Tongue (tissue), 2 donors: ENCODE measurements around the gene AFF4. TPM values are rescaled to one million over a fixed set of nuclear protein-coding genes. Genes with fewer than 3 reads are reported as not detected.
A peak's percentile ranks its signal among the peaks of the same experiment; 100 is the strongest.

ENCODE experiments used
- DNase-seq: peaks from one replicate; pipeline ENCODE4 v3.0.0-alpha.2; 2015
- total RNA-seq: library from RNA; depleted of rRNA; stranded (reverse); fragments of >200 nt; gene quantifications from one replicate; pipeline ENCODE4 v1.2.3, GENCODE V29; 2014

The AFF4 gene
- total RNA-seq, 1 donor from 2014 or later, result 77.5 TPM

GRCh38 chr5:132853790-132854189 is 109.6 kb downstream of the AFF4 start:
- DNase-seq, result no peak

- no peak for DNase-seq
Observed at GRCh38 chr5:132853323-132853722, 110.1 kb downstream of the AFF4 start.

- no peak for DNase-seq
Observed at GRCh38 chr5:132850066-132850465, 113.4 kb downstream of the AFF4 start.

GRCh38 chr5:132849347-132849746 is 114.1 kb downstream of the AFF4 start:
- DNase-seq, result no peak

- DNase-seq, result no peak
Observed at GRCh38 chr5:132848270-132848669, 115.2 kb downstream of the AFF4 start.

GRCh38 chr5:132841305-132841704 is 122.1 kb downstream of the AFF4 start:
- no peak for DNase-seq

- no peak for DNase-seq
Observed at GRCh38 chr5:132840896-132841295, 122.5 kb downstream of the AFF4 start.

GRCh38 chr5:132840313-132840712 is 123.1 kb downstream of the AFF4 start:
- DNase-seq, result no peak

- DNase-seq, result no peak
Observed at GRCh38 chr5:132839426-132840301, 123.8 kb downstream of the AFF4 start.

- DNase-seq, result no peak
Observed at GRCh38 chr5:132838516-132839282, 124.7 kb downstream of the AFF4 start.

GRCh38 chr5:132837868-132838267 is 125.6 kb downstream of the AFF4 start:
- no peak for DNase-seq

GRCh38 chr5:132836852-132837251 is 126.6 kb downstream of the AFF4 start:
- DNase-seq, result no peak

- DNase-seq, result no peak
Observed at GRCh38 chr5:132834057-132834456, 129.4 kb downstream of the AFF4 start.

- no peak for DNase-seq
Observed at GRCh38 chr5:132832612-132833011, 130.8 kb downstream of the AFF4 start.

- no peak for DNase-seq
Observed at GRCh38 chr5:132831095-132831860, 132.2 kb downstream of the AFF4 start.

- DNase-seq, result peak; percentile 28
Observed at GRCh38 chr5:132830436-132831094, 132.9 kb downstream of the AFF4 start, which contains the start of gene SHROOM1. Gene SHROOM1 (minus strand): TSS chr5:132830647. CDS start chr5:132826140, 4,507 bp downstream.

GRCh38 chr5:132829742-132830435 is 133.5 kb downstream of the AFF4 start:
- peak; percentile 85 for DNase-seq

- no peak for DNase-seq
Observed at GRCh38 chr5:132828846-132829494, 134.5 kb downstream of the AFF4 start.

GRCh38 chr5:132827943-132828673 is 135.3 kb downstream of the AFF4 start:
- no peak for DNase-seq
